Common myeloid progenitor, CD34-positive (primary cell): Measurements from ENCODE around the gene CRYL1.

Experiments
- CTCF ChIA-PET: fragments of 350-600 bp; sonication (Branson Sonifier 250); formaldehyde crosslinking; loops from one replicate; lab custom pipeline; 2021; ENCODE audit warnings: antibody characterized with exemption; lab: Charles Lee
- POLR2A ChIA-PET: fragments of 350-600 bp; sonication (Branson Sonifier 250); formaldehyde crosslinking; loops from one replicate; lab custom pipeline; 2021; ENCODE audit warnings: antibody characterized with exemption; lab: Charles Lee
- DNase-seq, 3 donors: peaks; one replicate each; pipeline versions ENCODE4 v3.0.0 to v3.0.0-alpha.2; 2013
- H3K27ac ChIP-seq, 2 experiments: 1 replicate in 1 of 2; 2 replicates in 1 of 2; pipeline ENCODE4 v1.7.0; 2013; ENCODE audit warnings: inconsistent platforms in 2 of 2, low read length in 2 of 2, mild to moderate bottlenecking in 2 of 2, low read depth in 1 of 2, moderate library complexity in 1 of 2; ENCODE audit not compliant: severe bottlenecking in 2 of 2, insufficient read depth in 1 of 2, poor library complexity in 1 of 2
- H3K27me3 ChIP-seq, 5 experiments: replicated peaks in 2 of 5; 1 replicate in 3 of 5; 2 replicates in 2 of 5; pipeline versions ENCODE4 v1.6.1 to v1.7.0; 2013; ENCODE audit warnings: low read length in 4 of 5, mild to moderate bottlenecking in 2 of 5, moderate library complexity in 2 of 5, inconsistent platforms in 1 of 5; ENCODE audit not compliant: insufficient read depth in 5 of 5, control insufficient read depth in 4 of 5
- H3K36me3 ChIP-seq, 4 experiments: 1 replicate in 2 of 4; 2 replicates in 2 of 4; pipeline versions ENCODE4 v1.6.1 to v1.7.0; 2013; ENCODE audit warnings: low read length in 3 of 4, control low read depth in 1 of 4, mild to moderate bottlenecking in 1 of 4; ENCODE audit not compliant: control insufficient read depth in 4 of 4, insufficient read depth in 4 of 4
- H3K4me1 ChIP-seq, 4 experiments: 1 replicate in 3 of 4; 2 replicates in 1 of 4; pipeline versions ENCODE4 v1.6.1 to v1.7.1; 2013; ENCODE audit warnings: low read length in 3 of 4, mild to moderate bottlenecking in 3 of 4, control low read depth in 1 of 4, inconsistent platforms in 1 of 4, moderate library complexity in 1 of 4; ENCODE audit not compliant: control insufficient read depth in 4 of 4, insufficient read depth in 4 of 4; ENCODE audit errors: control extremely low read depth in 1 of 4
- H3K4me3 ChIP-seq, 7 experiments: 1 replicate in 4 of 7; 2 replicates in 3 of 7; pipeline versions ENCODE4 v1.5.1 to v1.7.0; 2013; ENCODE audit warnings: mild to moderate bottlenecking in 7 of 7, low read length in 6 of 7, moderate library complexity in 6 of 7, inconsistent platforms in 2 of 7, low read depth in 2 of 7, control low read depth in 1 of 7; ENCODE audit not compliant: insufficient read depth in 4 of 7, control insufficient read depth in 1 of 7; ENCODE audit errors: extremely low read depth in 1 of 7
- H3K9me3 ChIP-seq, 5 experiments: 1 replicate in 4 of 5; 2 replicates in 1 of 5; pipeline versions ENCODE4 v1.6.1 to v1.7.1; 2013; ENCODE audit warnings: low read length in 4 of 5, mild to moderate bottlenecking in 2 of 5, inconsistent platforms in 1 of 5, low read depth in 1 of 5, moderate library complexity in 1 of 5; ENCODE audit not compliant: control insufficient read depth in 4 of 5, insufficient read depth in 2 of 5; ENCODE audit errors: control extremely low read depth in 1 of 5
- WGBS: methylation state at CpG from one replicate; pipeline ENCODE4 v1.1.5; 2013; ENCODE audit not compliant: insufficient coverage; 5-methylcytosine and 5-hydroxymethylcytosine counted together

Gene CRYL1

DNA sequence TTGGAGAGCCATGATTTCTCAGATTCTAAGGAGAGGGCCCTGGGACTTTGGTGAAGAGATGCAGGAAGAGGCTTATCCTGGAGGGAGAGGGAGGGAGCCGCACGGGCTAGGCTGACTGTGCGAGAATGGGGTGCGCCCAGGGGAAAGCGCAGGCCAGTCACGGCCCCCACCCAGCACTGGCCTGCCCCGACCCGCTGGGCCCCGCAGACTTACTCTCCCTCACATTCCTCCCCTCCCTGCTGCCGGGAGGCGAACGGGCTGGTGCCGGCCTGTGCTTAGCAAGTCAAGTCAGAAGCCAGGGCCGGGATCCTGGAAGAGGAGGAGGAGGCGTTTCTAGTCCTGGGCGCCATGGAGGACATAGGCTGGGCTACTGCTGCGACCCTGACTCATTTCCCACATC is 120.0 kb downstream of the CRYL1 start:
- ChIA-PET POLR2A (no interaction called here), CTCF (no interaction called here)
- no peak overlapping the region for H3K27ac ChIP-seq
- no peaks in the 10 kb centered on the region for H3K9me3 ChIP-seq
- peaks cover 0 to 6% (median 5%) of the 10 kb centered on the region in 4 experiments for H3K36me3 ChIP-seq
- H3K27me3 ChIP-seq: no peaks in the 10 kb centered on the region
- H3K4me3 ChIP-seq: no peak overlapping the region
- 89% methylated on average over 10 of the region's 17 CpGs for WGBS
- no peak for DNase-seq
- H3K4me1 ChIP-seq: peaks cover 0 to 21% (median 15%) of the 10 kb centered on the region in 4 experiments

DNA sequence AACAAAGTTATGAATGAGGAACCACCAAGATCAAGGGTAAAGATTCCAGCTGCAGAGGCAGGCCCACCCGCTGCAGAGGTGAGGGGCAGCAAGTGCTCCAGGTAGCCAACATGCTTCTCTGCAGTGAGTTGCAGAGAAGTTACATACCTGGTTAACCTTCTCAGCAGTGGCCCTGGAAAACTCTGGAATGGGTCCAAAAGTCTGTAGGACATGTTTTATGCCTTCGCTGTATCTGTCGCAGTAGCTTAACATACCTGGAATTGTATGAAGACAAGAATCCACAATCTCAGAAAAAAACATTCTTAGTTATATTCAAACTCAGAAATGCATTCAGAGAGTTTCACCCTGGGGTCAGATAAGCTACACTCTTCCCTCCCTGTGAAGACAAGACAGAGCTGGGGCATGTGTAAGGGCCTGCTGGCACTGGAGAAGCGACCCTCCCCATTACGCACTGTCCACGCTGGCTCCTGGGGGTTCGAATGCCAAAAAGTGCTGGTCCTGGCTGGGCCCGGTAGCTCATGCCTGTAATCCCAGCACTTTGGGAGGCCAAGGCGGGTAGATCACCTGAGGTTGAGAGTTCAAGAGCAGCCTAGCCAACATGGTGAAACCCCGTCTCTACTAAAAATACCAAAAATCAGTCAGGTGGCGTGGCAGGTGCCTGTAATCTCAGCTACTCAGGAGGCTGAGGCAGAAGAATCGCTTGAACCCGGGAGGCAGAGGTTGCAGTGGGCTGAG is 121.0 kb downstream of the CRYL1 start:
- ChIA-PET CTCF (no interaction called here), POLR2A (no interaction called here)
- peaks cover 0 to 6% (median 5%) of the 10 kb centered on the region in 4 experiments for H3K36me3 ChIP-seq
- H3K9me3 ChIP-seq: no peaks in the 10 kb centered on the region
- no peak overlapping the region for H3K27ac ChIP-seq
- H3K4me1 ChIP-seq: peaks cover 0 to 29% (median 14%) of the 10 kb centered on the region in 4 experiments
- no peak overlapping the region for H3K4me3 ChIP-seq
- WGBS: 98% methylated on average over 9 of the region's 13 CpGs
- no peak for DNase-seq
- H3K27me3 ChIP-seq: no peaks in the 10 kb centered on the region

DNA sequence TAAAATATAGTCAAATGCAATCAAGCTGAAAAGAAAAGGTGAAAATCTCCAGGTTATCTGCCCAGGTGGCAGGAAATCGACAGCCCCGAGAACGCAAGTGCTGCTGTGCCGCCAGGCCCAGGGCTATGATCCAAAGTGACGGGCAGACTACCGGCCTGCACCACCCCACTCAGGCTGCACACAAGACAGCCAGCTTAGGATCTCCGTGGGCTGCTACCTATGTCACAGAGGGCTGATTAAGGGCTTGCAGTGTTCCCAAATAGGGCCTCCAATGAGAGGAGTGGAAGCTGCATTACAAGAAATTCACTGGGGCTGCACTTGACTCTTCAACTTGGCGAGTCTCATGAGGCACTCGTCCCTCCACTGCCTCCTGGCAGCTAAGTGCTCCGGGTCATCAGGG is 121.8 kb downstream of the CRYL1 start:
- DNase-seq: no peak
- ChIA-PET POLR2A (no interaction called here), CTCF (no interaction called here)
- peaks cover 0 to 6% (median 5%) of the 10 kb centered on the region in 4 experiments for H3K36me3 ChIP-seq
- H3K4me1 ChIP-seq: peaks cover 0 to 32% (median 14%) of the 10 kb centered on the region in 4 experiments
- no peaks in the 10 kb centered on the region for H3K9me3 ChIP-seq
- H3K27me3 ChIP-seq: no peaks in the 10 kb centered on the region
- no peak overlapping the region for H3K4me3 ChIP-seq
- 97% methylated on average over 8 of the region's 10 CpGs for WGBS
- H3K27ac ChIP-seq: no peak overlapping the region

DNA sequence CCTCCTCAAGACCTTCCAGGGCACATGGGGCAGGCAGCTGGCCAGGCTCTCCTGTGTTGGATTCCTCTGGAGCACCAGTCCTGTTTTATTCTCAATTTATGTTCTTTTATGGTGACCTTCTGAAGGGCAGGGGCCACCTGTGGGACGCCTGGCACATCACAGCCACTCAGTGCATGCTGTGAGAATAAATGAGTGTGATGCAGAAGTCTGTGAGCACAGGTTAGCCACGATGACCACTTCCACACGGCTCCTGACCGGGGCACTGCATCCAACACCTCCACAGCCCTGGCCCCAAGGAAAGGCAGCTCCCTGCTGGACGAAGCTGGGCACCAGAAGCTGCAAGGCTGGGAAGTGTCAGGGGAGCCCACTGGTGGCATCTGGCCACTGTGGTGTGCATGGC is 122.8 kb downstream of the CRYL1 start:
- H3K27me3 ChIP-seq: no peaks in the 10 kb centered on the region
- 100% methylated on average over 5 of the region's 5 CpGs for WGBS
- peaks cover 0 to 6% (median 5%) of the 10 kb centered on the region in 4 experiments for H3K36me3 ChIP-seq
- ChIA-PET POLR2A (no interaction called here), CTCF (interaction anchor here (0.9 kb wide), 1 partner anchor 9 kb away, joined by 3 read pairs; no protein-coding TSS in a partner anchor)
- H3K4me3 ChIP-seq: no peak overlapping the region
- DNase-seq: no peak
- H3K27ac ChIP-seq: no peak overlapping the region
- no peaks in the 10 kb centered on the region for H3K9me3 ChIP-seq
- H3K4me1 ChIP-seq: peaks cover 0 to 32% (median 14%) of the 10 kb centered on the region in 4 experiments

DNA sequence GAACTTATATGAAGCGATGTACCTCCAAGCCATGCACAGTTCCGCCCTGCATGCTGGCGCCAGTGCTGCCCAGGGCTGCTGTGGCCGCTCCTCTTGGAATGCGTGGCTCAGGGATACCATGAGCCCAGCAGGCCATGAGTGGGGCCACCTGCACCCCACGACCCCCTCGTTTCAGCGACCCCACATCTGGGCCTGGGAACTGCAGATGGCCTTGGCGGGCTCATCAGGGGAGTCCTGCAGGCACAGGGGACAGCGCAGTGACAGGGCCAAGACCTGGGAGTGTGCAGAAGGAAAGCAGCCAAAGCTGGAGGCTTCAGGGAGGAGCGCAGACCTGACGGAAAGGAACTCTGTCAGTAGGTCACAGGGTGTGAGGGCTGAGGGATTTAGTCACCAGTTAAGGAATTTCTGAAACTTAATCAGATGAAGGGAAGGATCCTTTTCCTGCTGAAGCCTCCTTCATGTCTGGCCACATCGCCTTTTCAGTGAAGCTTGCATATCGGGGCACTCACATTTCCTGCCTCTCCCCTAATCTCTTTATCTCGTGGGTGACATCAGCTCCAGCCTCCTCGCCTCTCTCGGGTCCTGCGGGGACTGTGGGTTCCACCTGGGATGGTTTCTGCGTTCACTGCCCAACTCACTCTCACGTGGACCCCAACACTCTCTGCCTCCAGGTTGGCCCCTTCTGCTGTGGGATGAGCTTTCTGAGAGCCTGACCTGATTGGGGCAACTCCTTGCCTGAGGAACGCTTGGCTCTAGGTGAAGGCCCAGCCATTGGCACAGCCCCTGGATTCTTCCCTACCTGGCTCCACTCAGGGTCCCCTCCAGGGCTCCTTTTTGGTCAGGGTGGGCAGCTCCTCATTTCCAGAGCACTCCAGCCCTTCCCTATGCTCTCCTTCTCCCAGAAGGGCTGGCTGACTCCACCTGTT is 123.5 kb downstream of the CRYL1 start:
- no peaks in the 10 kb centered on the region for H3K9me3 ChIP-seq
- H3K4me3 ChIP-seq: peak overlapping the region in 1 of 7 experiments; percentile 24
- peaks cover 0 to 32% (median 14%) of the 10 kb centered on the region in 4 experiments for H3K4me1 ChIP-seq
- peaks cover 0 to 6% (median 5%) of the 10 kb centered on the region in 4 experiments for H3K36me3 ChIP-seq
- ChIA-PET POLR2A (no interaction called here), CTCF (interaction anchor here (0.9 to 1.6 kb wide), 2 partner anchors 10 kb away, joined by 3 read pairs; no protein-coding TSS in a partner anchor)
- no peaks in the 10 kb centered on the region for H3K27me3 ChIP-seq
- DNase-seq: peak in 2 of 3 donors; percentile 35 to 51
- 50% methylated on average over 19 of the region's 21 CpGs for WGBS
- no peak overlapping the region for H3K27ac ChIP-seq

DNA sequence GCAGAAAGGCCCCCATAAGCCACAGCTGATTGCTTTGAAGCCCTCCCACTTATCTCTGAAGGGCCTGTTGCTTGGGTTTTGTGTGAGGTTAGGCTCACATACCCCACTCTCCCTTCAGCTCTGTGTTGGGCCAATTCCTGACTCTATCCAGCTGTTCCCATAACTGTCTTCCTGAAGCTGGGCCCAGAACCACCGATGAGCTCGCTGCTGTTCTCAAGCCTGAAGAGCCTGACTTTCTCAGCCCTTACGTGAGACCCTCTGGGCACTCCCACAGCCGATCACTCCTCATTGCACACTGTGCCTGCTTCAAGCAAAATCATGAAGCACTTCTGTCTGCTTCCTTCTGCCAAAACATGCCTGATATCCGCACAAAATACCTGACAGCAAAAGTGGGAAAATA is 124.1 kb downstream of the CRYL1 start:
- Histone ChIP-seq H3K27me3 (no peaks in the 10 kb centered on the region), H3K9me3 (no peaks in the 10 kb centered on the region), H3K4me3 (no peak overlapping the region), H3K4me1 (peaks cover 0 to 32% (median 14%) of the 10 kb centered on the region in 4 experiments), H3K36me3 (peaks cover 0 to 6% (median 5%) of the 10 kb centered on the region in 4 experiments), H3K27ac (no peak overlapping the region)
- WGBS: 98% methylated on average over 5 of the region's 5 CpGs
- ChIA-PET POLR2A (no interaction called here), CTCF (interaction anchor here (1.6 kb wide), 1 partner anchor 10 kb away, joined by 3 read pairs; no protein-coding TSS in a partner anchor)
- no peak for DNase-seq
